Measurements from ENCODE around the gene GPX1.

DNA sequence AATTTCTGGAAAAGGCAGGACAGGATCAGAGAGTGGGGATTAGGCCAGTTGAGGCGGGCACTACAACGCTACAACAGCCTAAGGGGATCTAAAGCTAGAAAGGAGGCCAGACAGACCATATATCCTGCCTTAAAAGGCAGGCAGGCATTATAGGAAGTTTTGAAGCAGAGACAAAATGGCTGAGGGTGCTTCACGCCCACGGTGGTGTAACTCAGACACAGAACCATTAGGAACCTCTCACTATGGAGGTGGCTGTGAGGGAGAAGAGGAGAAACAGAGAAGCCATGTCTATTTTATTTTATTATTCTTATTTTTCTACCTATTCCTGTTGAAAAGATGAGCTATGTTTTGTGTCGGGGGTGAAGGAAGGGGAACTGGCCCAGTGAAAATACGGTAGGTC lies 16.2 kb downstream of the GPX1 start:
- TF ChIP-seq CTCF (IDR thresholded peaks at IDR 0.05; ENCODE audit: poor library complexity, severe bottlenecking) (no peak), EP300 (conservative IDR thresholded peaks at IDR 0.05; ENCODE audit: poor library complexity, severe bottlenecking) (no peak)
